ENCODE results near the gene ST7. TPM values are rescaled to one million over a fixed set of nuclear protein-coding genes. Genes with fewer than 3 reads are reported as not detected.

The ST7 gene
- polyA plus RNA-seq, 3 donors from 2014 or later: 11.3 to 14.7 (median 14.2) TPM

DNA sequence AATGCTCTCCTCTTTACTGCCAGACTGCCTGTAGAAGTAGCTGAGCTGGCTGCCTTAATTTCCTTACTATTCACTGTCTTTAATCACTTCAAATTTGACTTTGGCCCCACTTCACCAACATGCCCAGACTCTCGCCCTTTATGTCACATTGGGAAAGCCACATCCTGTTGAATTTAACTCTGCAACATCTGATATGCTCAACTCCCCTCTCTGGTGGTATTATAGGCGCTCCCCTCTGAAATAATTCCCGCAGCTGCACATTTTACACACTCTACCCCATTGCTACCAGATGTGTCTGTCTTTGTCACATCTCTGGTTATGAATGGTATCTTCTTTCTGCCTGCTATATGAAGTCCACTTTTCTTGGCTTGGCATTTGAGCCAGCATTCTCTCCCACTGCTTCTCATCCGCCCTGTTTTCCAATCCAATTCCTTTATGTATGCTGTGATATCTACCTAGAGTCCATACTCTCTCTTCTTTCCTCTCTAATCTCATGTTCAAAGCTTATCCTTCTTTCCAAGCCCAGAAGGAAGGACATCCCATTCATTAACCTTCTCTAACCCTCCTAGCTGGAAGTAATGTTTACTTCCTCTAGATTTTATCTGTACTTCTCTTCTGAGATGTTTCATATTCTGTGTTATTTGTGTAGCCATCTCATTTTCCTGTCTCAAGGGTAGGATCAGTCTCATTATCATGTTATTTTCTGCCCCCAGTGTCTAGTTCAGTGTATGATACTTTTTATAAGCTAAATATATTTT is 134.5 kb downstream of the ST7 start:
- Mint-ChIP-seq H3K9me3 (no peaks in the 10 kb centered on the region), H3K4me1 (peaks cover 19 to 25% of the 10 kb centered on the region in 2 donors), H3K36me3 (no peaks in the 10 kb centered on the region), H3K4me3 (peak overlapping the region; percentile 10 to 57 (median 14)), H3K27me3 (ENCODE audit: low read depth in 3 of 3) (peaks cover 0 to 3% (median 1%) of the 10 kb centered on the region in 3 donors), H3K27ac (no peak overlapping the region)
- DNase-seq: peak in 2 of 3 donors; percentile 1 to 2

DNA sequence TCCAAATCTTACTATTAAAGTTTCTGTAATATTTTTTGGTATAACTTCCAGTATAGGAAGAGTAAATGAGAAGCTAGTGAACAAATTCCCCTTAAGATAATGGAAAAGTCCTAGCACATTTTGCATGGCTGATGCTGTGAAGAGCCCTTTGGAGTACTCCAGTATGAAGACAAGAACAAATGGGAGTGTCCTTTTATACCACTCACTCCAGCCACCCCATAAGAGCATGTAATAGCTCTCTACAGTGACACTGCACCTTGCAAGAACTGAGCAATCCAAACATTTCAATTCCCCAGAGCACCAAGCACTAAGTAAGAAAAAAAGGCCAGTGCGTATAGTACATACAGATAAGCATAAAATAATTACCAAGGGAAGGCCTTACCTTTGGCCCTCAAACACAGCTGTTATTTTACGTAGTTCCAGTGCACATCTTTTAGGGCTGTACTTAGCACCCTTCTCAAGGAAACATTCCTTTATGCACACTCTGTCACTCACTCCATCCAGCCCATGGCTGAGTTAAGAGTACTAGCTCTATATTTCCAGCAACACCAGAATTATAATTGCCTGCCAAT is 135.4 kb downstream of the ST7 start:
- H3K27ac Mint-ChIP-seq: no peak overlapping the region
- H3K27me3 Mint-ChIP-seq (ENCODE audit: low read depth in 3 of 3): peaks cover 0 to 3% (median 1%) of the 10 kb centered on the region in 3 donors

GRCh38 chr7:117090791-117091190 is 137.5 kb downstream of the ST7 start:
- Mint-ChIP-seq H3K27me3 (ENCODE audit: low read depth in 3 of 3) (peaks cover 0 to 3% (median 1%) of the 10 kb centered on the region in 3 donors), H3K9me3 (no peaks in the 10 kb centered on the region), H3K4me1 (peaks cover 19 to 25% of the 10 kb centered on the region in 2 donors), H3K27ac (no peak overlapping the region), H3K36me3 (no peaks in the 10 kb centered on the region), H3K4me3 (no peak overlapping the region)
- no peak for DNase-seq

More for the DNA sequence above, 135.4 kb downstream of the ST7 start:
- H3K4me1 Mint-ChIP-seq: peaks cover 19 to 25% of the 10 kb centered on the region in 2 donors
- no peaks in the 10 kb centered on the region for H3K9me3 Mint-ChIP-seq
- no peaks in the 10 kb centered on the region for H3K36me3 Mint-ChIP-seq
- DNase-seq: no peak
- H3K4me3 Mint-ChIP-seq: no peak overlapping the region

GRCh38 chr7:117091721-117092120 is 138.4 kb downstream of the ST7 start:
- H3K27ac Mint-ChIP-seq: no peak overlapping the region
- H3K4me3 Mint-ChIP-seq: no peak overlapping the region
- peaks cover 0 to 3% (median 1%) of the 10 kb centered on the region in 3 donors for H3K27me3 Mint-ChIP-seq (ENCODE audit: low read depth in 3 of 3)
- H3K4me1 Mint-ChIP-seq: peaks cover 14 to 16% of the 10 kb centered on the region in 2 donors
- H3K36me3 Mint-ChIP-seq: no peaks in the 10 kb centered on the region
- no peak for DNase-seq
- H3K9me3 Mint-ChIP-seq: no peaks in the 10 kb centered on the region

DNA sequence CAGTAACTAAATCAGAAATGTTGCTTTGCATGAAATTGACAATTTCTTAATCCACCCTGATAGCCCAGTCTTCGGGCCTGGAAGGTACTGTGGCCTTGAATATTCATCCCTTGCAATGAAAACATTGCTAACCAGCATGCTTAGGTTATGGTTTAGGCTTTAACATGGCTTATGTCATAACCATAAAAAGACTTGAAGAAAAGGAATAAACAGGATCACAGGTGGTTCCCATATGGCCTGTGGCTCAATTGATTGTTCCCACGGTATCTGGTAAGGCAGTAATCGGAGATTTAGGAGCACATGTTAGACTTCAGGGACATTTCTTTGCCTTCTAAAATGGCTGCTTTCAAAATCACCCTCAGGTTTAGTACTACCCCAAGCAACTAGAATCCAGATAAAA is 139.5 kb downstream of the ST7 start:
- H3K36me3 Mint-ChIP-seq: no peaks in the 10 kb centered on the region
- no peak overlapping the region for H3K4me3 Mint-ChIP-seq
- H3K4me1 Mint-ChIP-seq: peaks cover 4 to 6% of the 10 kb centered on the region in 2 donors
- H3K27me3 Mint-ChIP-seq (ENCODE audit: low read depth in 3 of 3): peaks cover 0 to 3% (median 1%) of the 10 kb centered on the region in 3 donors
- no peak overlapping the region for H3K27ac Mint-ChIP-seq
- H3K9me3 Mint-ChIP-seq: no peaks in the 10 kb centered on the region
- no peak for DNase-seq

GRCh38 chr7:117094457-117094856 is 141.2 kb downstream of the ST7 start:
- Mint-ChIP-seq H3K4me3 (no peak overlapping the region), H3K36me3 (no peaks in the 10 kb centered on the region), H3K9me3 (no peaks in the 10 kb centered on the region), H3K27ac (no peak overlapping the region), H3K27me3 (ENCODE audit: low read depth in 3 of 3) (peaks cover 2 to 3% (median 3%) of the 10 kb centered on the region in 3 donors), H3K4me1 (no peaks in the 10 kb centered on the region)
- DNase-seq: no peak

DNA sequence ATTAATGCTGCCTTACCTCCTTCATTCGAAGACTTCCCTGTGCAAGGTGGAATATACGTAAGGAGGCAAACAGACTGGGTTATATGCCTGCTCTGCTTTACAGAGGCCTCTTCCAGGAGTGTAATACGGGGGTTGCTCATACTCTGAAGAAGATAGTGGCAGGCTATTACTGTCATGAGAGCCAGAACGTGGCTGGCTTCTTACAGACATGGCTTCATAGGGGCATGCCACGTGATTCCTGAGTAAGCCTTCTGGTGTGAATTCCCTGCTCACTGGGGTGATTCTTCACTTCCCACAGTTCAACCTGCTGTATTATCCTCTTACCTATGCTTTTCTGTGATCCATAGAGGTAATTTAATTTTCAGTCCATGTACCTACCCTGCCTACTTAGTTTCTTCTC is 141.8 kb downstream of the ST7 start:
- Mint-ChIP-seq H3K4me3 (no peak overlapping the region), H3K9me3 (no peaks in the 10 kb centered on the region), H3K4me1 (no peaks in the 10 kb centered on the region), H3K27ac (no peak overlapping the region), H3K27me3 (ENCODE audit: low read depth in 3 of 3) (peaks cover 2 to 3% (median 3%) of the 10 kb centered on the region in 3 donors), H3K36me3 (no peaks in the 10 kb centered on the region)
- no peak for DNase-seq

DNA sequence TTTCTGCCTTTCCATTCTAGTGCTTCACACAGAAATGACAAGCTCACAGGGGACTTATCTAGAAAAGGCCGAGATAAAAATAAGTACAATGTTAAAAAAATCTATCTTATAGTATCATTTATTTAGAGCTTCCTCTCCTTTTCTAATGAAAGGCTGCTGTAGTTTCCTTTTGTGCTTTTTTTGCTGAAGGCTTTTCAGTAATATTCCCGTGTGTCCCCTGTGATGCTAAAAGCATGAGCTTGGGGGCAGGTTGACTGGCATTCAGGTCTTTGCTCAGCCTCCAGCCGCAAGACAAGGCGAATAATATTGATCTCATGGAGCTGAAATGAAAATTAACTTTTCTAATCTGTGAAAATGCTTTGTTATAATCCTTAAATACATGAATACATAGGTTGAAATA is 143.0 kb downstream of the ST7 start:
- Mint-ChIP-seq H3K36me3 (no peaks in the 10 kb centered on the region), H3K27ac (no peak overlapping the region), H3K4me3 (no peak overlapping the region), H3K27me3 (ENCODE audit: low read depth in 3 of 3) (peaks cover 0 to 3% (median 2%) of the 10 kb centered on the region in 3 donors), H3K9me3 (no peaks in the 10 kb centered on the region), H3K4me1 (no peaks in the 10 kb centered on the region)
- no peak for DNase-seq

DNA sequence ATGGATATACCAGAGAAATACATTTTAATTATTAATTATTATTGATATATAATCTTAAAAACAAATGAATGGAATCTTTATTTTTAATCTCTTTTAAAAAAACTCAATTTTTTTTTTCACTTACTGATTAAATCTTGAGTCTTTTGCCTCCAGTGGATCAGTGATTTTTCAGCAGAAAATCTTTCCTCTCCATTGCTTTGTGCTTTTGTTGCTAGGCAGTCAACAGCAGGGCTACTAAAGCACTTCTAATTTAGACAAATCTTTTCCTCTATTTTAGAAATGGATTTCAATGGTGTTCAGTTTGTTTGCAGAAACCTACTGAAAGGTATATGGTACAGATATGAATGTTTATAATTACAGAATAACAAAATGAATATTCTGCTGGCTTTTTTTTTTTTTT is 143.6 kb downstream of the ST7 start:
- H3K4me1 Mint-ChIP-seq: no peaks in the 10 kb centered on the region
- H3K4me3 Mint-ChIP-seq: no peak overlapping the region
- peaks cover 0 to 3% (median 2%) of the 10 kb centered on the region in 3 donors for H3K27me3 Mint-ChIP-seq (ENCODE audit: low read depth in 3 of 3)
- H3K27ac Mint-ChIP-seq: no peak overlapping the region
- H3K36me3 Mint-ChIP-seq: no peaks in the 10 kb centered on the region
- no peak for DNase-seq
- no peaks in the 10 kb centered on the region for H3K9me3 Mint-ChIP-seq

DNA sequence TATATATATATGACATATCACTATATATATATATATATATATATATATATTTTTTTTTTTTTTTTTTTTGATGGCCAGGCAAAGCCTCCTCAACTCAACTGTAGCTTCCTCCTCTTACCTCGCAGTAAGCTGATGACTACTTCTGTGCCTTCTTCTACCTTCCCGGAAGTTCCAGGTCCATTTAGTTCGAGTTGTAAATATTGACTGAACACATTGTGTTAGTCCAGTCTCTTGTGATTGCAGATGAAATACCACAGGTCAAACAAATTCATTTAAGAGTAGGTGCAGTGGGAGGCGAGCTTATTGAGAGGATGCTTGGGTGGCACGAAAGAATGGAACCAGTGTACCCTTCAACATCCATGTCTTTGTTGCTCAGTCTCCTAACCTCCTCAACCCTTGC is 144.6 kb downstream of the ST7 start:
- peaks cover 0 to 4% (median 0%) of the 10 kb centered on the region in 3 donors for H3K36me3 Mint-ChIP-seq
- no peaks in the 10 kb centered on the region for H3K4me1 Mint-ChIP-seq
- H3K9me3 Mint-ChIP-seq: no peaks in the 10 kb centered on the region
- no peak overlapping the region for H3K27ac Mint-ChIP-seq
- peaks cover 0 to 3% (median 2%) of the 10 kb centered on the region in 3 donors for H3K27me3 Mint-ChIP-seq (ENCODE audit: low read depth in 3 of 3)
- no peak for DNase-seq
- no peak overlapping the region for H3K4me3 Mint-ChIP-seq

- DNase-seq: no peak
- no peak overlapping the region for H3K27ac Mint-ChIP-seq
- no peaks in the 10 kb centered on the region for H3K9me3 Mint-ChIP-seq
- no peaks in the 10 kb centered on the region for H3K4me1 Mint-ChIP-seq
- H3K4me3 Mint-ChIP-seq: no peak overlapping the region
- H3K36me3 Mint-ChIP-seq: peaks cover 0 to 4% (median 0%) of the 10 kb centered on the region in 3 donors
- H3K27me3 Mint-ChIP-seq (ENCODE audit: low read depth in 3 of 3): peaks cover 0 to 3% (median 2%) of the 10 kb centered on the region in 3 donors
These were observed 145.2 kb downstream of the ST7 start for GRCh38 chr7:117098457-117098856.

GRCh38 chr7:117101026-117101425 is 147.7 kb downstream of the ST7 start:
- Mint-ChIP-seq H3K4me3 (no peak overlapping the region), H3K27ac (peak overlapping the region in 1 of 6 donors; percentile 50), H3K9me3 (peaks cover 0 to 2% (median 0%) of the 10 kb centered on the region in 6 donors), H3K36me3 (peaks cover 0 to 4% (median 0%) of the 10 kb centered on the region in 3 donors), H3K27me3 (ENCODE audit: low read depth in 3 of 3) (peaks cover 0 to 3% (median 2%) of the 10 kb centered on the region in 3 donors), H3K4me1 (no peaks in the 10 kb centered on the region)
- no peak for DNase-seq

- no peak overlapping the region for H3K4me3 Mint-ChIP-seq
- no peaks in the 10 kb centered on the region for H3K9me3 Mint-ChIP-seq
- H3K27ac Mint-ChIP-seq: peak overlapping the region in 4 of 6 donors; percentile 2 to 62 (median 37)
- no peaks in the 10 kb centered on the region for H3K36me3 Mint-ChIP-seq
- DNase-seq: peak; percentile 5 to 24 (median 17)
- H3K27me3 Mint-ChIP-seq (ENCODE audit: low read depth in 3 of 3): peaks cover 0 to 2% (median 0%) of the 10 kb centered on the region in 3 donors
- peaks cover 6 to 12% of the 10 kb centered on the region in 2 donors for H3K4me1 Mint-ChIP-seq
These were observed 157.4 kb downstream of the ST7 start for GRCh38 chr7:117110480-117111315.

- Mint-ChIP-seq H3K4me3 (no peak overlapping the region), H3K27me3 (ENCODE audit: low read depth in 3 of 3) (peaks cover 0 to 2% (median 0%) of the 10 kb centered on the region in 3 donors), H3K9me3 (no peaks in the 10 kb centered on the region), H3K4me1 (peaks cover 6 to 12% of the 10 kb centered on the region in 2 donors), H3K27ac (no peak overlapping the region), H3K36me3 (no peaks in the 10 kb centered on the region)
- DNase-seq: no peak
These were observed 158.2 kb downstream of the ST7 start for GRCh38 chr7:117111535-117111934.

All from immature natural killer cell (primary cell).